Neutrophil (primary cell): ENCODE results near the gene WEE1.

Source experiments
- H3K27ac ChIP-seq: fragments of 200-600 bp; sonication (generic); 2 replicates; pipeline ENCODE4 v1.5.1; 2016; ENCODE audit warnings: mild to moderate bottlenecking, moderate library complexity
- H3K27me3 ChIP-seq: fragments of 200-600 bp; sonication (generic); 2 replicates; pipeline ENCODE4 v1.6.0; 2016; ENCODE audit warnings: mild to moderate bottlenecking
- H3K36me3 ChIP-seq: fragments of 200-600 bp; sonication (generic); 2 replicates; pipeline ENCODE4 v1.5.1; 2017
- H3K4me1 ChIP-seq, 2 experiments: fragments of 200-600 bp in 1 of 2; sonication (generic) in 1 of 2; 1 replicate in 1 of 2; 2 replicates in 1 of 2; pipeline versions ENCODE4 v1.5.1 to v1.6.1; 2013 to 2016; ENCODE audit warnings: low read depth in 1 of 2, low read length in 1 of 2, mild to moderate bottlenecking in 1 of 2, moderate library complexity in 1 of 2; ENCODE audit not compliant: control insufficient read depth in 1 of 2, insufficient read depth in 1 of 2
- H3K4me3 ChIP-seq, 2 experiments: fragments of 200-600 bp in 1 of 2; sonication (generic) in 1 of 2; 1 replicate in 1 of 2; 2 replicates in 1 of 2; pipeline ENCODE4 v1.5.1; 2013 to 2016; ENCODE audit warnings: low read depth in 1 of 2, low read length in 1 of 2, mild to moderate bottlenecking in 1 of 2, moderate library complexity in 1 of 2
- H3K9me3 ChIP-seq: fragments of 200-600 bp; sonication (generic); 2 replicates; pipeline ENCODE4 v1.5.1; 2016
- TF ChIP-seq, protein P1 (sequence below): fragments of 200-600 bp; sonication (generic); IDR thresholded peaks from 2 replicates; pipeline ENCODE4 v1.5.1; 2016; ENCODE audit warnings: antibody characterized with exemption

WEE1 gene

GRCh38 chr11:9609841-9610240 is 36.4 kb downstream of the WEE1 start:
- Histone ChIP-seq H3K9me3 (no peaks in the 10 kb centered on the region), H3K4me3 (no peak overlapping the region), H3K4me1 (peaks cover 13 to 20% of the 10 kb centered on the region in 2 experiments), H3K36me3 (no peaks in the 10 kb centered on the region), H3K27me3 (no peaks in the 10 kb centered on the region), H3K27ac (no peak overlapping the region)
- TF ChIP-seq, protein P1, sequence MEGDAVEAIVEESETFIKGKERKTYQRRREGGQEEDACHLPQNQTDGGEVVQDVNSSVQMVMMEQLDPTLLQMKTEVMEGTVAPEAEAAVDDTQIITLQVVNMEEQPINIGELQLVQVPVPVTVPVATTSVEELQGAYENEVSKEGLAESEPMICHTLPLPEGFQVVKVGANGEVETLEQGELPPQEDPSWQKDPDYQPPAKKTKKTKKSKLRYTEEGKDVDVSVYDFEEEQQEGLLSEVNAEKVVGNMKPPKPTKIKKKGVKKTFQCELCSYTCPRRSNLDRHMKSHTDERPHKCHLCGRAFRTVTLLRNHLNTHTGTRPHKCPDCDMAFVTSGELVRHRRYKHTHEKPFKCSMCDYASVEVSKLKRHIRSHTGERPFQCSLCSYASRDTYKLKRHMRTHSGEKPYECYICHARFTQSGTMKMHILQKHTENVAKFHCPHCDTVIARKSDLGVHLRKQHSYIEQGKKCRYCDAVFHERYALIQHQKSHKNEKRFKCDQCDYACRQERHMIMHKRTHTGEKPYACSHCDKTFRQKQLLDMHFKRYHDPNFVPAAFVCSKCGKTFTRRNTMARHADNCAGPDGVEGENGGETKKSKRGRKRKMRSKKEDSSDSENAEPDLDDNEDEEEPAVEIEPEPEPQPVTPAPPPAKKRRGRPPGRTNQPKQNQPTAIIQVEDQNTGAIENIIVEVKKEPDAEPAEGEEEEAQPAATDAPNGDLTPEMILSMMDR, result no peak

- H3K27ac ChIP-seq, result peak overlapping the region; percentile 50
- no peaks in the 10 kb centered on the region for H3K9me3 ChIP-seq
- H3K27me3 ChIP-seq, result no peaks in the 10 kb centered on the region
- peak overlapping the region; percentile 67 to 75 for H3K4me3 ChIP-seq
- no peaks in the 10 kb centered on the region for H3K36me3 ChIP-seq
- TF ChIP-seq, protein P1, result peak; percentile 78
- peaks cover 17 to 21% of the 10 kb centered on the region in 2 experiments for H3K4me1 ChIP-seq
These were observed 39.8 kb downstream of the WEE1 start for GRCh38 chr11:9613118-9613829.

GRCh38 chr11:9613830-9614762 is 40.6 kb downstream of the WEE1 start:
- TF ChIP-seq, protein P1, result peak; percentile 70
- Histone ChIP-seq H3K4me1 (peaks cover 17 to 21% of the 10 kb centered on the region in 2 experiments), H3K4me3 (peak overlapping the region; percentile 67 to 75), H3K27me3 (no peaks in the 10 kb centered on the region), H3K27ac (peak overlapping the region; percentile 50), H3K9me3 (no peaks in the 10 kb centered on the region), H3K36me3 (no peaks in the 10 kb centered on the region)

DNA sequence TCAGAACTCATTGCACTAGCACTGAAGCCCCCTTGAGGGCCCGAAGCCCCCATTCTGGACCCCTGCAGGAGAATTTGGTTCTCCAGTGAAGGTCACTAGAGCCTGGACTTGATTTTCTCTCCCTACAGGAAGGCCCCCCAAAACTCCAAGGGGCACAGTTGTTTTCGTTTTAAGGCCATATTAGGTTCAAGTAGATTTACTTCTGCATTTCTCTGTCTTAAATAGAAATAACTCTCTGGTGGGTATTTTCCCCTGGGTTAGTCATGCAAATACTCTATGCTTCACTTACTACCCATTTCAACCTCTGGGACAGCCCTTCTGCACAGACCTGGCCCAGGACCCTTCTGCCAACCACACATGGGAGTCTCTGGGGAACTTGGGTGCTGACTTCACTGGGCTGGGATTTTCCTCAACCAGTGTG is 41.6 kb downstream of the WEE1 start:
- Histone ChIP-seq H3K27me3 (no peaks in the 10 kb centered on the region), H3K36me3 (no peaks in the 10 kb centered on the region), H3K27ac (no peak overlapping the region), H3K9me3 (no peaks in the 10 kb centered on the region), H3K4me1 (peaks cover 17 to 21% of the 10 kb centered on the region in 2 experiments), H3K4me3 (no peak overlapping the region)
- TF ChIP-seq, protein P1, result no peak

DNA sequence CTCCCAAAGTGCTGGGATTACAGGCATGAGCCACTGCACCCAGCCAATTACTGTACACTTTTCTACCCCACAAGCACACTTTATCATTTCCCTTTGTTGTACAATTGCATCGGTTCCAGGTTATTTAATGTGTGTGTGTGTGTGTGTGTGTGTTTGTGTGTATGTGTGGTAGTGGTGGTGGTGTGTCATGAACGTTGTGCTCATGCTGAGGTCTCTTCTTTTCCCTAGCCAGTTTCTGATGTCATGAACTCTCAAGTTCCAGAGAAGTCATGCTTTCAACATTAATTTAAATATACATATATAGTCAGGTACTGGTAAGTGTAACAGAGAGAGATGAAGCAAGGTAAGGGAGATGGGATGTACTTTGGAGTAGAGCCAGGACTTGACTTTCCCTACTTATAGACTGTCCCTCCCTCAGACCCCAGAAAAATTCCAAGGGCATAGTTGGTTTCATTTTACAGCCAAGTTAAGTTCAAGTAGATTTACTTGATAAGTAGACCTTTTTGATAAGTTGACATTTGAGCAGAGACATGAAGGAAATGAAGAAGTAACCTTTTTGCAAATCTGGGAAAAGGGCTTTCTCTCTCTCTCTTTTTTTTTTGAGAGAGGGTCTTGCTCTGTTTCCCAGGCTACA is 42.7 kb downstream of the WEE1 start:
- Histone ChIP-seq H3K9me3 (no peaks in the 10 kb centered on the region), H3K27ac (no peak overlapping the region), H3K36me3 (no peaks in the 10 kb centered on the region), H3K27me3 (no peaks in the 10 kb centered on the region), H3K4me3 (no peak overlapping the region), H3K4me1 (peaks cover 17 to 21% of the 10 kb centered on the region in 2 experiments)
- TF ChIP-seq, protein P1, result no peak
